HepG2 (cell line): ENCODE data around the gene ZNF484. TPM values are rescaled to one million over a fixed set of nuclear protein-coding genes. Genes with fewer than 3 reads are reported as not detected.

ENCODE experiments used
- CERS6 ChIP-seq: sonication (generic); formaldehyde crosslinking; IDR thresholded peaks from 2 replicates; pipeline ENCODE4 v1.5.0; 2020; ENCODE audit warnings: missing genetic modification reagents
- FLYWCH1 ChIP-seq: sonication (generic); formaldehyde crosslinking; IDR thresholded peaks from 2 replicates; pipeline ENCODE4 v1.8.1; 2023; ENCODE audit warnings: mild to moderate bottlenecking, missing genetic modification reagents
- HNF1A ChIP-seq, 2 experiments: sonication (generic) in 1 of 2; formaldehyde crosslinking in 1 of 2; IDR thresholded peaks; 2 replicates each; pipeline versions ENCODE4 v1.4.0 to v1.6.1; 2016 to 2020; ENCODE audit warnings: borderline replicate concordance in 1 of 2, low read depth in 1 of 2, mild to moderate bottlenecking in 1 of 2, missing genetic modification reagents in 1 of 2
- MXD1 ChIP-seq: sonication (generic); formaldehyde crosslinking; IDR thresholded peaks from 2 replicates; pipeline ENCODE4 v1.4.0; 2020; ENCODE audit warnings: mild to moderate bottlenecking, missing genetic modification reagents
- ONECUT2 ChIP-seq: sonication (generic); formaldehyde crosslinking; IDR thresholded peaks from 2 replicates; pipeline ENCODE4 v1.4.0; 2020; ENCODE audit warnings: missing genetic modification reagents
- YEATS4 ChIP-seq: sonication (generic); formaldehyde crosslinking; IDR thresholded peaks from 2 replicates; pipeline ENCODE4 v1.4.0; 2020; ENCODE audit warnings: missing genetic modification reagents, borderline replicate concordance
- ZFP90 ChIP-seq: sonication (generic); formaldehyde crosslinking; IDR thresholded peaks from 2 replicates; pipeline ENCODE4 v1.8.0; 2022; ENCODE audit warnings: missing genetic modification reagents, mild to moderate bottlenecking, inconsistent platforms, borderline replicate concordance
- ZNF10 ChIP-seq: sonication (generic); formaldehyde crosslinking; IDR thresholded peaks from 2 replicates; pipeline ENCODE4 v1.4.0; 2020; ENCODE audit warnings: mild to moderate bottlenecking, low read depth, missing genetic modification reagents, borderline replicate concordance
- ZSCAN31 ChIP-seq: sonication (generic); formaldehyde crosslinking; IDR thresholded peaks from 2 replicates; pipeline ENCODE4 v1.5.0; 2020; ENCODE audit warnings: low read depth, mild to moderate bottlenecking, missing genetic modification reagents
- polyA plus RNA-seq, 8 experiments: library from polyadenylated mRNA; depleted of rRNA in 3 of 8; stranded (reverse) in 7 of 8; unstranded in 1 of 8; fragments of >200 nt; fragmentation: Illumina TruSeq in 4 of 8; extraction: Trizol in 4 of 8; gene quantifications; 2 replicates each; pipeline versions ENCODE4 v1.2.1 to v1.2.3, GENCODE V29; 2011 to 2016; ENCODE audit warnings: low read depth in 4 of 8, missing spikeins in 1 of 8, mixed read lengths in 1 of 8; ENCODE audit not compliant: insufficient read depth in 1 of 8
- total RNA-seq, 5 experiments: library from RNA; depleted of rRNA; stranded (reverse); fragments of >200 nt; fragmentation: Illumina TruSeq; extraction: Trizol; gene quantifications; 2 replicates each; pipeline ENCODE4 v1.2.3, GENCODE V29; 2016; ENCODE audit warnings: low read depth in 1 of 5
- TF ChIP-seq, protein P1 (sequence below): sonication (generic); formaldehyde crosslinking; IDR thresholded peaks from 2 replicates; pipeline ENCODE4 v1.4.0; 2020; ENCODE audit warnings: mild to moderate bottlenecking, low read depth, missing genetic modification reagents
- TF ChIP-seq, protein P2 (sequence below): sonication (generic); formaldehyde crosslinking; IDR thresholded peaks from 2 replicates; pipeline ENCODE4 v1.4.0; 2020; ENCODE audit warnings: missing genetic modification reagents
- TF ChIP-seq, protein P3 (sequence below): sonication (generic); formaldehyde crosslinking; IDR thresholded peaks from 2 replicates; pipeline ENCODE4 v1.5.1; 2020; ENCODE audit warnings: mild to moderate bottlenecking, missing genetic modification reagents, borderline replicate concordance
- TF ChIP-seq, protein P4 (sequence below): sonication (generic); formaldehyde crosslinking; IDR thresholded peaks from 2 replicates; pipeline ENCODE4 v1.4.0; 2020; ENCODE audit warnings: low read depth, mild to moderate bottlenecking, missing genetic modification reagents

ZNF484 gene
- total and polyA plus RNA-seq, 2 of the 13 experiments (the other 11 are each of a cell fraction or from before 2014, with no cell fraction given), result 0.96 to 7.2 TPM

GRCh38 chr9:92877531-92878430 is at the start of gene ZNF484 (continued):
- TF ChIP-seq CERS6 (CRISPR knock-in tag), result no peak
- TF ChIP-seq YEATS4 (CRISPR knock-in tag), result peak; percentile 72
- no peak for TF ChIP-seq FLYWCH1 (CRISPR knock-in tag)
- TF ChIP-seq MXD1 (CRISPR knock-in tag), result no peak
- TF ChIP-seq, protein P1, sequence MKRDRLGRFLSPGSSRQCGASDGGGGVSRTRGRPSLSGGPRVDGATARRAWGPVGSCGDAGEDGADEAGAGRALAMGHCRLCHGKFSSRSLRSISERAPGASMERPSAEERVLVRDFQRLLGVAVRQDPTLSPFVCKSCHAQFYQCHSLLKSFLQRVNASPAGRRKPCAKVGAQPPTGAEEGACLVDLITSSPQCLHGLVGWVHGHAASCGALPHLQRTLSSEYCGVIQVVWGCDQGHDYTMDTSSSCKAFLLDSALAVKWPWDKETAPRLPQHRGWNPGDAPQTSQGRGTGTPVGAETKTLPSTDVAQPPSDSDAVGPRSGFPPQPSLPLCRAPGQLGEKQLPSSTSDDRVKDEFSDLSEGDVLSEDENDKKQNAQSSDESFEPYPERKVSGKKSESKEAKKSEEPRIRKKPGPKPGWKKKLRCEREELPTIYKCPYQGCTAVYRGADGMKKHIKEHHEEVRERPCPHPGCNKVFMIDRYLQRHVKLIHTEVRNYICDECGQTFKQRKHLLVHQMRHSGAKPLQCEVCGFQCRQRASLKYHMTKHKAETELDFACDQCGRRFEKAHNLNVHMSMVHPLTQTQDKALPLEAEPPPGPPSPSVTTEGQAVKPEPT, result 0 out of 2 replicates have a peak, but pooled peaks have one; percentile 22
- TF ChIP-seq, protein P2, sequence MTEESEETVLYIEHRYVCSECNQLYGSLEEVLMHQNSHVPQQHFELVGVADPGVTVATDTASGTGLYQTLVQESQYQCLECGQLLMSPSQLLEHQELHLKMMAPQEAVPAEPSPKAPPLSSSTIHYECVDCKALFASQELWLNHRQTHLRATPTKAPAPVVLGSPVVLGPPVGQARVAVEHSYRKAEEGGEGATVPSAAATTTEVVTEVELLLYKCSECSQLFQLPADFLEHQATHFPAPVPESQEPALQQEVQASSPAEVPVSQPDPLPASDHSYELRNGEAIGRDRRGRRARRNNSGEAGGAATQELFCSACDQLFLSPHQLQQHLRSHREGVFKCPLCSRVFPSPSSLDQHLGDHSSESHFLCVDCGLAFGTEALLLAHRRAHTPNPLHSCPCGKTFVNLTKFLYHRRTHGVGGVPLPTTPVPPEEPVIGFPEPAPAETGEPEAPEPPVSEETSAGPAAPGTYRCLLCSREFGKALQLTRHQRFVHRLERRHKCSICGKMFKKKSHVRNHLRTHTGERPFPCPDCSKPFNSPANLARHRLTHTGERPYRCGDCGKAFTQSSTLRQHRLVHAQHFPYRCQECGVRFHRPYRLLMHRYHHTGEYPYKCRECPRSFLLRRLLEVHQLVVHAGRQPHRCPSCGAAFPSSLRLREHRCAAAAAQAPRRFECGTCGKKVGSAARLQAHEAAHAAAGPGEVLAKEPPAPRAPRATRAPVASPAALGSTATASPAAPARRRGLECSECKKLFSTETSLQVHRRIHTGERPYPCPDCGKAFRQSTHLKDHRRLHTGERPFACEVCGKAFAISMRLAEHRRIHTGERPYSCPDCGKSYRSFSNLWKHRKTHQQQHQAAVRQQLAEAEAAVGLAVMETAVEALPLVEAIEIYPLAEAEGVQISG (CRISPR knock-in tag), result peak; percentile 97
- peak; percentile 87; the same call in 1 of the 2 replicates for TF ChIP-seq ZFP90
- TF ChIP-seq, protein P3, sequence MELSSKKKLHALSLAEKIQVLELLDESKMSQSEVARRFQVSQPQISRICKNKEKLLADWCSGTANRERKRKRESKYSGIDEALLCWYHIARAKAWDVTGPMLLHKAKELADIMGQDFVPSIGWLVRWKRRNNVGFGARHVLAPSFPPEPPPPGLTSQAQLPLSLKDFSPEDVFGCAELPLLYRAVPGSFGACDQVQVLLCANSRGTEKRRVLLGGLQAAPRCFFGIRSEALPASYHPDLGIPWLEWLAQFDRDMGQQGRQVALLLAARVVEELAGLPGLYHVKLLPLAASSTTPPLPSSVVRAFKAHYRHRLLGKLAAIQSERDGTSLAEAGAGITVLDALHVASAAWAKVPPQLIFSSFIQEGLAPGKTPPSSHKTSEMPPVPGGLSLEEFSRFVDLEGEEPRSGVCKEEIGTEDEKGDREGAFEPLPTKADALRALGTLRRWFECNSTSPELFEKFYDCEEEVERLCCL (CRISPR knock-in tag), result no peak
- no peak for TF ChIP-seq ZSCAN31 (CRISPR knock-in tag)
- TF ChIP-seq HNF1A (IDR thresholded peaks at IDR 0.05; ENCODE audit: low read depth), result no peak
- peak; percentile 18; the same call in 1 of the 2 replicates for TF ChIP-seq HNF1A (CRISPR knock-in tag; IDR thresholded peaks at IDR 0.05; ENCODE audit: borderline replicate concordance)
- TF ChIP-seq ONECUT2 (CRISPR knock-in tag), result no peak
- TF ChIP-seq ZNF10, result no peak
- TF ChIP-seq, protein P4, sequence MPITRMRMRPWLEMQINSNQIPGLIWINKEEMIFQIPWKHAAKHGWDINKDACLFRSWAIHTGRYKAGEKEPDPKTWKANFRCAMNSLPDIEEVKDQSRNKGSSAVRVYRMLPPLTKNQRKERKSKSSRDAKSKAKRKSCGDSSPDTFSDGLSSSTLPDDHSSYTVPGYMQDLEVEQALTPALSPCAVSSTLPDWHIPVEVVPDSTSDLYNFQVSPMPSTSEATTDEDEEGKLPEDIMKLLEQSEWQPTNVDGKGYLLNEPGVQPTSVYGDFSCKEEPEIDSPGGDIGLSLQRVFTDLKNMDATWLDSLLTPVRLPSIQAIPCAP, result no peak
